Uterus (tissue), 2 donors: ENCODE results near the gene LYST.

Experiments
- POLR2A ChIP-seq, 2 donors: fragments of 450-650 bp; IDR thresholded peaks; one replicate each; pipeline ENCODE4 v1.6.1; 2016; ENCODE audit warnings: antibody characterized with exemption in 2 of 2, mild to moderate bottlenecking in 1 of 2, moderate library complexity in 1 of 2
- TF ChIP-seq, protein P1 (sequence below), 4 experiments: fragments of 200-600 bp in 2 of 4; fragments of 450-650 bp in 2 of 4; sonication (generic) in 2 of 4; IDR thresholded peaks; one replicate each; pipeline ENCODE4 v1.5.1; 2016 to 2019; ENCODE audit warnings: antibody characterized with exemption in 4 of 4, mild to moderate bottlenecking in 2 of 4, moderate library complexity in 1 of 4

DNA sequence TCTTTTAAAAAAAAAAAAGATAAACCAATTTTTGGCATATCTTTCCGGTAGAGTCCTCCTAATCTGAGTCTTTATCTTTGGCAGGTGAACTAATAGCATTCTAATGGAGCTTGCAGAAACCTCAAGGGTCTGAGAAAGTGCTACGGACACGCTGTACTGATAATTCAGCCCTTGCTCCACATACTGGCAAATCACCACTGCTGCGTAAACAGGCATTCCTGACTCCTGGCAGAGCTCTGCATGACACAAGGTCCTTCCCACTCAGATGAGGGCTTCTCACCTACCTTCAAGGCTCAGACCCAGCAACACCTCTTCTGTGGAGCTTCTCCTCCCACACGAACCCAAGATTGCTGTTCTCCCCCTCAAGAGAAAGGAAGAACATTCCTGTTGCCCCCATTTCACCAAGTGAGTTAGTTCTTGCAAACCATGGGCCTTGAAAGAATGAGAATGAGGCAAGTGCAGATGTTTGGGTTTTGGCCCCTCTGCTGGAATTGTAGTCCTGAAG is 48.0 kb downstream of the LYST start:
- TF ChIP-seq, protein P1, sequence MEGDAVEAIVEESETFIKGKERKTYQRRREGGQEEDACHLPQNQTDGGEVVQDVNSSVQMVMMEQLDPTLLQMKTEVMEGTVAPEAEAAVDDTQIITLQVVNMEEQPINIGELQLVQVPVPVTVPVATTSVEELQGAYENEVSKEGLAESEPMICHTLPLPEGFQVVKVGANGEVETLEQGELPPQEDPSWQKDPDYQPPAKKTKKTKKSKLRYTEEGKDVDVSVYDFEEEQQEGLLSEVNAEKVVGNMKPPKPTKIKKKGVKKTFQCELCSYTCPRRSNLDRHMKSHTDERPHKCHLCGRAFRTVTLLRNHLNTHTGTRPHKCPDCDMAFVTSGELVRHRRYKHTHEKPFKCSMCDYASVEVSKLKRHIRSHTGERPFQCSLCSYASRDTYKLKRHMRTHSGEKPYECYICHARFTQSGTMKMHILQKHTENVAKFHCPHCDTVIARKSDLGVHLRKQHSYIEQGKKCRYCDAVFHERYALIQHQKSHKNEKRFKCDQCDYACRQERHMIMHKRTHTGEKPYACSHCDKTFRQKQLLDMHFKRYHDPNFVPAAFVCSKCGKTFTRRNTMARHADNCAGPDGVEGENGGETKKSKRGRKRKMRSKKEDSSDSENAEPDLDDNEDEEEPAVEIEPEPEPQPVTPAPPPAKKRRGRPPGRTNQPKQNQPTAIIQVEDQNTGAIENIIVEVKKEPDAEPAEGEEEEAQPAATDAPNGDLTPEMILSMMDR (IDR thresholded peaks at IDR 0.05) = no peak
- TF ChIP-seq POLR2A (IDR thresholded peaks at IDR 0.05) = no peak
